HFFc6 (cell line): ENCODE measurements around the gene LSP1. TPM values are rescaled to one million over a fixed set of nuclear protein-coding genes. Genes with fewer than 3 reads are reported as not detected.

Source experiments
- DNase-seq: peaks from one replicate; pipeline ENCODE4 v3.0.0-alpha.2; 2018
- H3K27ac Mint-ChIP-seq: 2 replicates; pipeline ENCODE4 v1.8.0; 2020; ENCODE audit warnings: mild to moderate bottlenecking, mixed read lengths
- H3K27me3 Mint-ChIP-seq: 2 replicates; pipeline ENCODE4 v1.8.0; 2021; ENCODE audit warnings: mild to moderate bottlenecking, moderate library complexity, mixed read lengths; ENCODE audit not compliant: insufficient read depth
- H3K36me3 Mint-ChIP-seq: 2 replicates; pipeline ENCODE4 v1.8.0; 2021; ENCODE audit warnings: low read depth, mixed read lengths
- H3K4me1 Mint-ChIP-seq: 2 replicates; pipeline ENCODE4 v1.8.0; 2020; ENCODE audit warnings: low read depth, mixed read lengths
- H3K4me3 Mint-ChIP-seq: 2 replicates; pipeline ENCODE4 v1.8.0; 2020; ENCODE audit warnings: mild to moderate bottlenecking, moderate library complexity, mixed read lengths
- H3K9me3 Mint-ChIP-seq: 2 replicates; pipeline ENCODE4 v1.8.0; 2020; ENCODE audit warnings: mild to moderate bottlenecking, mixed read lengths
- total RNA-seq, 6 experiments: library from RNA; stranded (reverse); fragmentation: NEBNext Ultra II Directional; extraction: Animal tissue kit (Norgen Biotek cat#: 25700); gene quantifications; 2 replicates in 1 of 6; 3 replicates in 5 of 6; pipeline ENCODE4 v1.2.3, GENCODE V29; 2021
- TF ChIP-seq, protein P1 (sequence below): fragments of 200-600 bp; sonication (generic); IDR thresholded peaks from 2 replicates; pipeline ENCODE4 v1.5.0; 2021; ENCODE audit warnings: antibody characterized with exemption, mild to moderate bottlenecking

Gene LSP1
- total RNA-seq, 6 experiments from 2014 or later = 0.18 to 2.6 (median 0.27) TPM; not detected in 2

DNA sequence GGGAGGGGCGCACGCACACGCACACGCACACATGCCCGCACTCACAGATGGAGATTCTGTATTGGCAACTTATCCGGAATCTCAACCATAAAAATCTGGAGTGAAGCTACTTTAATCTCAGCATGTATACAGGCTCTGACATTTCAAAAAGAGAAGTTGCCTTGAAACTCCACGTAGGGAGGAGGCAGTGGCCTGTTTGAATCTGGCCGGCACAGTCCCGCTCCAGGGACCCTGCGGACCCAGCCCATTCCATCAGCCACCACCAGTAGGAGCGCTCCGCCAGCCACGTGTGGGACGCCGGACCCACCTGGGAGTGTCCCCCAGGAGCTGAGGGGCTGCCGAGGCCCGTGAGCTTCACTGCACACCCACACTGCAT is 20.0 kb upstream of the LSP1 start:
- Mint-ChIP-seq H3K4me1 (peaks cover 8% of the 10 kb centered on the region), H3K27me3 (peaks cover 12% of the 10 kb centered on the region), H3K27ac (no peak overlapping the region), H3K4me3 (no peak overlapping the region), H3K9me3 (no peaks in the 10 kb centered on the region), H3K36me3 (no peaks in the 10 kb centered on the region)
- no peak for DNase-seq
- TF ChIP-seq, protein P1, sequence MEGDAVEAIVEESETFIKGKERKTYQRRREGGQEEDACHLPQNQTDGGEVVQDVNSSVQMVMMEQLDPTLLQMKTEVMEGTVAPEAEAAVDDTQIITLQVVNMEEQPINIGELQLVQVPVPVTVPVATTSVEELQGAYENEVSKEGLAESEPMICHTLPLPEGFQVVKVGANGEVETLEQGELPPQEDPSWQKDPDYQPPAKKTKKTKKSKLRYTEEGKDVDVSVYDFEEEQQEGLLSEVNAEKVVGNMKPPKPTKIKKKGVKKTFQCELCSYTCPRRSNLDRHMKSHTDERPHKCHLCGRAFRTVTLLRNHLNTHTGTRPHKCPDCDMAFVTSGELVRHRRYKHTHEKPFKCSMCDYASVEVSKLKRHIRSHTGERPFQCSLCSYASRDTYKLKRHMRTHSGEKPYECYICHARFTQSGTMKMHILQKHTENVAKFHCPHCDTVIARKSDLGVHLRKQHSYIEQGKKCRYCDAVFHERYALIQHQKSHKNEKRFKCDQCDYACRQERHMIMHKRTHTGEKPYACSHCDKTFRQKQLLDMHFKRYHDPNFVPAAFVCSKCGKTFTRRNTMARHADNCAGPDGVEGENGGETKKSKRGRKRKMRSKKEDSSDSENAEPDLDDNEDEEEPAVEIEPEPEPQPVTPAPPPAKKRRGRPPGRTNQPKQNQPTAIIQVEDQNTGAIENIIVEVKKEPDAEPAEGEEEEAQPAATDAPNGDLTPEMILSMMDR = no peak

DNA sequence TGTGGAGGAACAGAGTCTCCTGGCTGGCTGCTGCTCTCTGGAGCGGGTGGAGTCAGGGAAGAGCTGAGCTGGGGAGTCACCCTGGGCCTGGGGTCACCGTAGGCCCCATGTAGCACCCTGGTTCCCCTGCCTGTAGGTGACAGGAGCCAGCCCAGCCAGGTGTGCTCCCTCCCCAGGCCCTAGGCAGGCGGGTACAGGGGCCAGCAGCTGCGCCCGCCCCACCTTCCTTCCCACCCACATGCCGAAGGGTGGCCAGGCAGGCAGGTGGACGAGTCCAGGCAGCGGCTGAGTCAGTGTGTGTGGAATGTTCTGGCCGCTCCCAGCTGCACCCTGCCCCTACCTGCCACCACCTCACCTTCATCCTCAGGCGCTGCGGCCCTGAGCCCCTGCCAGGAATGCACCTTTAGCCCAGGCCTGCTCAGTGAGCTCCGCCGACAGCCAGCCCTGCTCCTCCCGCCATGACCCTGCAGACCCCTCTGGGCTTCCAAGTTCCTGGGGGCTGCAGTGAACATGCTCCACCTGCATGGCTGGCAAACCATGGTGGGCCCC is 18.7 kb upstream of the LSP1 start:
- H3K4me1 Mint-ChIP-seq = peaks cover 2% of the 10 kb centered on the region
- H3K27ac Mint-ChIP-seq = no peak overlapping the region
- H3K4me3 Mint-ChIP-seq = no peak overlapping the region
- peaks cover 9% of the 10 kb centered on the region for H3K27me3 Mint-ChIP-seq
- DNase-seq = no peak
- TF ChIP-seq, protein P1 = no peak
- no peaks in the 10 kb centered on the region for H3K9me3 Mint-ChIP-seq
- no peaks in the 10 kb centered on the region for H3K36me3 Mint-ChIP-seq

DNA sequence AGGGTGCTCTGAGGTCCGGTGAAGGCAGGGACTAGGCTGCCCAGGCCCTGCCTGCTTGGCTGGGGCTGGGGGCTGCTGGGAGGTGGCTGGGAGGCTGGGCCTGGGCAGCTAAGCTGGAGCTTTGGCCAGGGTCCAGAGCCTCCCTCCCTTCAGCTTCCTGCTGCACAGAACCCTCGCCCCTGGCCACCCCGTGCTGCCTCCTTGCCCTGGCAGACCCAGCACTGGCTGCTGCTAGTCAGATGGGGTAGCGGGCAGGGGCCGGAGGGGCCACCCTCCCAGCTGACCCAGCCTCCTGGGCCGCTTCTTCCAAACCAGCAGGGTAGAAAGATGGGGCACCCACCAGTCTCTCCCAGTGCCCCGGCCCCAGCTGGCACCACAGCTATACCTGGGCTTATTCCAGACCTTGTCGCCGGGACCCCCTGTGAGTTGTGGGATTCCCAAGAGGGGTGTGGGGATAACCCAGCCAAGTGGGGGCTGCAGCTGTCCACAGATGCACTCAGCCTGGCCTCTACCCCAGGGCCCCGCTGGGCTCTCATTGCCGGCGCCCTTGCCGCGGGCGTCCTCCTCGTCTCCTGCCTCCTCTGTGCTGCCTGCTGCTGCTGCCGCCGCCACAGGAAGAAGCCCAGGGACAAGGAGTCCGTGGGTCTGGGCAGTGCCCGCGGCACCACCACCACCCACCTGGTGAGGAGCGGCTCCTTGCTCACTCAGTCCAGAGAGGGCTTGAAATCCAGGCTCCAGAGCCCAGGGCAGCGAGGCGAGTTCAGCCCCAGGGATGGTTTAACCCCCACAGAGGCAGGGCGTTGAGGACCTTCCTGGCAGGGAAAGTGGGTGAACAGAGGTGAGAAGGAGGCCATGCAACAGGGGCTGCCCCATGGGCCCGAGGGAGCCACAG is 17.9 kb upstream of the LSP1 start, which contains the start of gene SYT8:
Gene SYT8, plus strand, starts transcription at position 212 of the 892 bp plus-strand sequence. Its CDS starts 116 bp downstream, at position 328.
- TF ChIP-seq, protein P1 = no peak
- no peak within 1 kb of the TSS for H3K27ac Mint-ChIP-seq
- no peaks in the 10 kb centered on the region for H3K9me3 Mint-ChIP-seq
- H3K4me3 Mint-ChIP-seq = no peak within 1 kb of the TSS
- peaks cover 7% of the 10 kb centered on the region for H3K27me3 Mint-ChIP-seq
- H3K36me3 Mint-ChIP-seq = no peaks in the 10 kb centered on the region
- H3K4me1 Mint-ChIP-seq = no peaks in the 10 kb centered on the region
- DNase-seq = no peak

DNA sequence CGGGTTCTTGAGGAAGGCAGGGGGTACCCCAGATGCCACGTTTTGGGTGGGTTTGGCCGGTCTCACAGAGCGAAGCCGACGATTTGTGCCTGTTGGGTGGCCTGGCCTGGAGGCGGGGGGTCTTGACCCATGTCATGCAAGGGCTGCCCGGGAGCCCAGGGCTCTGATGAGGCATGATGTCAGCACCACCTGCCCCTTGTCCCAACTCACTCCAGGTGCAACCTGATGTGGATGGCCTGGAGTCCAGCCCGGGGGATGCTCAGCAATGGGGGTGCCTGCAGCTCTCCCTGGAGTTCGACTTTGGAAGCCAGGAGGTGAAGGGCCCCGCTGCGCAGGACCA is 17.2 kb upstream of the LSP1 start:
- Mint-ChIP-seq H3K27me3 (peaks cover 7% of the 10 kb centered on the region), H3K4me1 (no peaks in the 10 kb centered on the region), H3K27ac (no peak overlapping the region), H3K4me3 (no peak overlapping the region), H3K9me3 (no peaks in the 10 kb centered on the region), H3K36me3 (no peaks in the 10 kb centered on the region)
- TF ChIP-seq, protein P1 = no peak
- DNase-seq = no peak

DNA sequence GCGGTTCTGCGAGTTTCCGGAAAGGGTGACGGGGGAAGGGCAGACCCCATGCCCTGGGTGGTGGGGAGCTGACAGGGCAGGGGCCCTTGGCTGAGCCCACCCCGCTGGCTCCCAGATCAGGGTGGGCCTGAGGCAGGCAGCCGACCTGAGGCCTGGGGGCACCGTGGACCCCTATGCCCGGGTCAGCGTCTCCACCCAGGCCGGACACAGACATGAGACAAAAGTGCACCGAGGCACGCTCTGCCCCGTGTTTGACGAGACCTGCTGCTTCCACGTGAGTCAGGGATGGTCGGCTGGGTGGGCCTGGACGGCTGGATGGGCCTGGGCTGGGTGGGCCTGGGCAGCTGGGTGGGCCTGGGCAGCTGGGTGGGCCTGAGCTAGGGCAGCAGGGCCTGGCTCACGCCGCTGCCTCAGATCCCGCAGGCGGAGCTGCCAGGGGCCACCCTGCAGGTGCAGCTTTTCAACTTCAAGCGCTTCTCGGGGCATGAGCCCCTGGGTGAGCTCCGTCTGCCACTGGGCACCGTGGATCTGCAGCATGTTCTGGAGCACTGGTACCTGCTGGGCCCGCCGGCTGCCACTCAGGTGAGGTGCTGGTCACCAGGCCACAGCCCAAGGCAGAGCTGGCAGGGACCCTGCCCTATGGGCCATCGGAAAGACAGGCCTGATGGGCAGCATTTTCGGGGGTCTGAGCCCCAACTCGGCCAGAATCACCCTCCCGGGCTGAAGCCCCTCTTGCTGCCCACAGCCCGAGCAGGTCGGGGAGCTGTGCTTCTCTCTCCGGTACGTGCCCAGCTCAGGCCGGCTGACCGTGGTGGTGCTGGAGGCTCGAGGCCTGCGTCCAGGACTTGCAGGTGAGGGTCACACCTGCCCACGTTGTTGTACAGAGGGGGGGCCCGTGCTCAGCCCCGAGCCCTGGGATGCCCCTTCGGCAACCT is 16.6 kb upstream of the LSP1 start:
- peaks cover 7% of the 10 kb centered on the region for H3K27me3 Mint-ChIP-seq
- no peaks in the 10 kb centered on the region for H3K9me3 Mint-ChIP-seq
- H3K36me3 Mint-ChIP-seq = no peaks in the 10 kb centered on the region
- TF ChIP-seq, protein P1 = no peak
- H3K27ac Mint-ChIP-seq = no peak overlapping the region
- DNase-seq = no peak
- H3K4me1 Mint-ChIP-seq = no peaks in the 10 kb centered on the region
- H3K4me3 Mint-ChIP-seq = no peak overlapping the region
